HG03520 (cell line): ENCODE data around the gene CHST9.
"Not testable (repeated sequence)": the region's sequence is repeated elsewhere in the genome, so short reads cannot be mapped to it uniquely, and the experiment has no call there.

Experiments
- ATAC-seq: cut with Tn5 transposase; IDR thresholded peaks from one replicate; pipeline ENCODE4 v1.9.1; 2021; ENCODE audit warnings: mild to moderate bottlenecking, moderate library complexity; ENCODE audit not compliant: unreplicated experiment

The CHST9 gene

GRCh38 chr18:27009293-27009692, 175.8 kb downstream of the CHST9 start:
- ATAC-seq = no peak

GRCh38 chr18:27008575-27008974, 176.5 kb downstream of the CHST9 start:
- no peak for ATAC-seq

- no peak for ATAC-seq
Observed at GRCh38 chr18:27007880-27008279, 177.2 kb downstream of the CHST9 start.

- peak; percentile 69 for ATAC-seq
Observed at GRCh38 chr18:27005589-27005988, 179.5 kb downstream of the CHST9 start.

- no peak for ATAC-seq
Observed at GRCh38 chr18:27004056-27004829, 180.9 kb downstream of the CHST9 start.

GRCh38 chr18:26999797-27000196, 185.3 kb downstream of the CHST9 start:
- no peak for ATAC-seq

- peak; percentile 60 for ATAC-seq
Observed at GRCh38 chr18:26993568-26993967, 191.5 kb downstream of the CHST9 start.

- ATAC-seq = peak; percentile 58
Observed at GRCh38 chr18:26992926-26993325, 192.2 kb downstream of the CHST9 start.

- no peak for ATAC-seq
Observed at GRCh38 chr18:26989842-26990241, 195.3 kb downstream of the CHST9 start.

- no peak for ATAC-seq
Observed at GRCh38 chr18:26981360-26982082, 203.6 kb downstream of the CHST9 start.

GRCh38 chr18:26978812-26979341, 206.2 kb downstream of the CHST9 start:
- peak; percentile 99 for ATAC-seq

GRCh38 chr18:26977781-26978180, 207.3 kb downstream of the CHST9 start:
- ATAC-seq = no peak

- no peak for ATAC-seq
Observed at GRCh38 chr18:26976206-26976605, 208.9 kb downstream of the CHST9 start.

GRCh38 chr18:26972549-26972948, 212.6 kb downstream of the CHST9 start:
- not testable (repeated sequence) for ATAC-seq

GRCh38 chr18:26971409-26971808, 213.7 kb downstream of the CHST9 start:
- ATAC-seq = no peak

- ATAC-seq = no peak
Observed at GRCh38 chr18:26970637-26971036, 214.5 kb downstream of the CHST9 start.

GRCh38 chr18:26965206-26965605, 219.9 kb downstream of the CHST9 start:
- ATAC-seq = no peak

- no peak for ATAC-seq
Observed at GRCh38 chr18:26963292-26963691, 221.8 kb downstream of the CHST9 start.

- no peak for ATAC-seq
Observed at GRCh38 chr18:26961839-26962238, 223.3 kb downstream of the CHST9 start.

GRCh38 chr18:26960911-26961310, 224.2 kb downstream of the CHST9 start:
- no peak for ATAC-seq

- ATAC-seq = no peak
Observed at GRCh38 chr18:26956863-26957262, 228.2 kb downstream of the CHST9 start.

GRCh38 chr18:26948703-26949102, 236.4 kb downstream of the CHST9 start:
- ATAC-seq = no peak
